ENCODE measurements around the gene SH2D2A.
"Not testable (repeated sequence)": the region's sequence is repeated elsewhere in the genome, so short reads cannot be mapped to it uniquely, and the experiment has no call there.

Gene SH2D2A

GRCh38 chr1:156765666-156766065, 51.0 kb downstream of the SH2D2A start:
- peaks cover 11% of the 10 kb centered on the region; the same call in 1 of the 2 replicates for H4K20me1 ChIP-seq (ENCODE audit: insufficient read depth, low read length)
- H3K9me3 ChIP-seq (ENCODE audit: insufficient read depth, low read length, severe bottlenecking) = no peaks in the 10 kb centered on the region
- H3K27me3 ChIP-seq (ENCODE audit: insufficient read depth, low read length, poor library complexity) = no peaks in the 10 kb centered on the region
- TF ChIP-seq CTCF (IDR thresholded peaks at IDR 0.05; ENCODE audit: borderline replicate concordance, extremely low read depth, low read length, poor library complexity, severe bottlenecking) = no peak
- peaks cover 47% of the 10 kb centered on the region for H3K79me2 ChIP-seq (ENCODE audit: insufficient read depth, low read length)
- peak overlapping the region; percentile 84 for H3K27ac ChIP-seq (ENCODE audit: low read length)
- peaks cover 12% of the 10 kb centered on the region for H3K36me3 ChIP-seq (ENCODE audit: insufficient read depth, low read length)
- peak overlapping the region; percentile 88 for H3K4me2 ChIP-seq (ENCODE audit: insufficient read depth, low read length)
- H3K9ac ChIP-seq (ENCODE audit: low read depth, low read length) = peak overlapping the region; percentile 90
- peak overlapping the region in 1 of 2 experiments; percentile 79; a peak in 2 of 4 replicates for H3K4me3 ChIP-seq (ENCODE audit: low read depth in 1 of 2, low read length in 2 of 2)
- no peak for DNase-seq
- H2AFZ ChIP-seq (ENCODE audit: low read depth, low read length) = 0 out of 2 replicates have a peak overlapping the region, but pooled peaks have one; percentile 81
- ATAC-seq (ENCODE audit: insufficient read depth, low read depth) = no peak
- peaks cover 33% of the 10 kb centered on the region for H3K4me1 ChIP-seq (ENCODE audit: insufficient read depth, low read length)

- not testable (repeated sequence) for H3K4me2 ChIP-seq (ENCODE audit: insufficient read depth, low read length); H3K27me3 ChIP-seq (ENCODE audit: insufficient read depth, low read length, poor library complexity); H3K27ac ChIP-seq (ENCODE audit: low read length); H3K4me3 ChIP-seq (ENCODE audit: low read depth in 1 of 2, low read length in 2 of 2); H3K9me3 ChIP-seq (ENCODE audit: insufficient read depth, low read length, severe bottlenecking); H2AFZ ChIP-seq (ENCODE audit: low read depth, low read length); H3K9ac ChIP-seq (ENCODE audit: low read depth, low read length); H4K20me1 ChIP-seq (ENCODE audit: insufficient read depth, low read length); H3K36me3 ChIP-seq (ENCODE audit: insufficient read depth, low read length); ATAC-seq (ENCODE audit: insufficient read depth, low read depth); DNase-seq
- Histone ChIP-seq H3K4me1 (ENCODE audit: insufficient read depth, low read length) (peaks cover 28% of the 10 kb centered on the region), H3K79me2 (ENCODE audit: insufficient read depth, low read length) (peaks cover 41% of the 10 kb centered on the region)
Observed at GRCh38 chr1:156765136-156765535, 51.5 kb downstream of the SH2D2A start.

GRCh38 chr1:156760796-156761104, 55.9 kb downstream of the SH2D2A start:
- no peaks in the 10 kb centered on the region for H3K27me3 ChIP-seq (ENCODE audit: insufficient read depth, low read length, poor library complexity)
- DNase-seq (no peak), ATAC-seq (ENCODE audit: insufficient read depth, low read depth) (no peak)
- H3K4me1 ChIP-seq (ENCODE audit: insufficient read depth, low read length) = peaks cover 3% of the 10 kb centered on the region
- no peak overlapping the region for H3K9ac ChIP-seq (ENCODE audit: low read depth, low read length)
- H3K9me3 ChIP-seq (ENCODE audit: insufficient read depth, low read length, severe bottlenecking) = no peaks in the 10 kb centered on the region
- H3K4me2 ChIP-seq (ENCODE audit: insufficient read depth, low read length) = no peak overlapping the region
- no peak overlapping the region for H3K27ac ChIP-seq (ENCODE audit: low read length)
- no peaks in the 10 kb centered on the region for H3K36me3 ChIP-seq (ENCODE audit: insufficient read depth, low read length)
- peaks cover 5% of the 10 kb centered on the region for H3K79me2 ChIP-seq (ENCODE audit: insufficient read depth, low read length)
- TF ChIP-seq EZH2 (IDR thresholded peaks at IDR 0.05; ENCODE audit: borderline replicate concordance, low read depth, low read length, severe bottlenecking) (no peak), CTCF (IDR thresholded peaks at IDR 0.05; ENCODE audit: borderline replicate concordance, extremely low read depth, low read length, poor library complexity, severe bottlenecking) (no peak)
- no peak overlapping the region for H2AFZ ChIP-seq (ENCODE audit: low read depth, low read length)
- H4K20me1 ChIP-seq (ENCODE audit: insufficient read depth, low read length) = no peaks in the 10 kb centered on the region
- no peak overlapping the region for H3K4me3 ChIP-seq (ENCODE audit: low read depth in 1 of 2, low read length in 2 of 2)

GRCh38 chr1:156760092-156760795, 56.4 kb downstream of the SH2D2A start:
- Histone ChIP-seq H3K79me2 (ENCODE audit: insufficient read depth, low read length) (peaks cover 8% of the 10 kb centered on the region), H2AFZ (ENCODE audit: low read depth, low read length) (no peak overlapping the region), H3K36me3 (ENCODE audit: insufficient read depth, low read length) (no peaks in the 10 kb centered on the region), H3K27ac (ENCODE audit: low read length) (no peak overlapping the region), H3K9ac (ENCODE audit: low read depth, low read length) (no peak overlapping the region), H4K20me1 (ENCODE audit: insufficient read depth, low read length) (no peaks in the 10 kb centered on the region), H3K4me1 (ENCODE audit: insufficient read depth, low read length) (no peaks in the 10 kb centered on the region), H3K4me2 (ENCODE audit: insufficient read depth, low read length) (no peak overlapping the region), H3K4me3 (ENCODE audit: low read depth in 1 of 2, low read length in 2 of 2) (no peak overlapping the region), H3K9me3 (ENCODE audit: insufficient read depth, low read length, severe bottlenecking) (no peaks in the 10 kb centered on the region), H3K27me3 (ENCODE audit: insufficient read depth, low read length, poor library complexity) (no peaks in the 10 kb centered on the region)
- DNase-seq = no peak
- TF ChIP-seq EZH2 (IDR thresholded peaks at IDR 0.05; ENCODE audit: borderline replicate concordance, low read depth, low read length, severe bottlenecking) (no peak), CTCF (IDR thresholded peaks at IDR 0.05; ENCODE audit: borderline replicate concordance, extremely low read depth, low read length, poor library complexity, severe bottlenecking) (no peak)
- no peak; the same call in 2 of the 3 replicates for ATAC-seq (ENCODE audit: insufficient read depth, low read depth)

GRCh38 chr1:156757572-156758253, 58.9 kb downstream of the SH2D2A start:
- not testable (repeated sequence) for H4K20me1 ChIP-seq (ENCODE audit: insufficient read depth, low read length); H3K4me2 ChIP-seq (ENCODE audit: insufficient read depth, low read length); H3K36me3 ChIP-seq (ENCODE audit: insufficient read depth, low read length); DNase-seq; H3K4me3 ChIP-seq (ENCODE audit: low read depth in 1 of 2, low read length in 2 of 2); H3K27ac ChIP-seq (ENCODE audit: low read length); H2AFZ ChIP-seq (ENCODE audit: low read depth, low read length); H3K9me3 ChIP-seq (ENCODE audit: insufficient read depth, low read length, severe bottlenecking); ATAC-seq (ENCODE audit: insufficient read depth, low read depth); H3K27me3 ChIP-seq (ENCODE audit: insufficient read depth, low read length, poor library complexity); H3K9ac ChIP-seq (ENCODE audit: low read depth, low read length)
- H3K4me1 ChIP-seq (ENCODE audit: insufficient read depth, low read length) = peaks cover 10% of the 10 kb centered on the region
- H3K79me2 ChIP-seq (ENCODE audit: insufficient read depth, low read length) = peaks cover 24% of the 10 kb centered on the region

All from DND-41 (cell line).